Measurements from ENCODE around the gene MYO15A. TPM values are rescaled to one million over a fixed set of nuclear protein-coding genes. Genes with fewer than 3 reads are reported as not detected.

Gene MYO15A
- total RNA-seq, 1 donor from 2014 or later, result 6.1 TPM

GRCh38 chr17:18093616-18094408, 14.7 kb upstream of the MYO15A start:
- H3K4me3 ChIP-seq, result no peak overlapping the region
- peaks cover 4% of the 10 kb centered on the region for H3K4me1 ChIP-seq
- intact Hi-C loops (cut with DNase I), result no loop called here
- peaks cover 4 to 40% of the 10 kb centered on the region in 2 donors for H3K36me3 ChIP-seq
- TF ChIP-seq POLR2AphosphoS5 (IDR thresholded peaks at IDR 0.05; ENCODE audit: insufficient read depth in 1 of 2, low read depth in 1 of 2) (no peak), POLR2A (IDR thresholded peaks at IDR 0.05) (no peak), CTCF (IDR thresholded peaks at IDR 0.05) (no peak)
- DNase-seq (ENCODE audit: extremely low spot score in 2 of 2), result no peak
- no peak overlapping the region for H3K27ac ChIP-seq
- no peaks in the 10 kb centered on the region for H3K9me3 ChIP-seq
- H3K27me3 ChIP-seq, result no peaks in the 10 kb centered on the region

- H3K9me3 ChIP-seq, result no peaks in the 10 kb centered on the region
- H3K4me1 ChIP-seq, result no peaks in the 10 kb centered on the region
- peaks cover 4 to 46% of the 10 kb centered on the region in 2 donors for H3K36me3 ChIP-seq
- no peak overlapping the region for H3K27ac ChIP-seq
- DNase-seq (ENCODE audit: extremely low spot score in 2 of 2), result no peak
- H3K4me3 ChIP-seq, result no peak overlapping the region
- intact Hi-C loops (cut with DNase I), result no loop called here
- no peak for TF ChIP-seq POLR2AphosphoS5 (IDR thresholded peaks at IDR 0.05; ENCODE audit: insufficient read depth in 1 of 2, low read depth in 1 of 2)
- TF ChIP-seq POLR2A (IDR thresholded peaks at IDR 0.05), result no peak
- no peak for TF ChIP-seq CTCF (IDR thresholded peaks at IDR 0.05)
- H3K27me3 ChIP-seq, result no peaks in the 10 kb centered on the region
Observed at GRCh38 chr17:18094409-18094807, 14.1 kb upstream of the MYO15A start.

- intact Hi-C loops (cut with DNase I), result no loop called here
- Histone ChIP-seq H3K27me3 (no peaks in the 10 kb centered on the region), H3K36me3 (peaks cover under 1 to 75% of the 10 kb centered on the region in 2 donors), H3K9me3 (no peaks in the 10 kb centered on the region), H3K4me3 (no peak overlapping the region), H3K27ac (no peak overlapping the region), H3K4me1 (no peaks in the 10 kb centered on the region)
- TF ChIP-seq POLR2A (IDR thresholded peaks at IDR 0.05), result no peak
- no peak for TF ChIP-seq CTCF (IDR thresholded peaks at IDR 0.05)
- no peak for TF ChIP-seq POLR2AphosphoS5 (IDR thresholded peaks at IDR 0.05; ENCODE audit: insufficient read depth in 1 of 2, low read depth in 1 of 2)
- no peak for DNase-seq (ENCODE audit: extremely low spot score in 2 of 2)
Observed at GRCh38 chr17:18099516-18099915, 9.0 kb upstream of the MYO15A start.

GRCh38 chr17:18100616-18101015, 7.9 kb upstream of the MYO15A start:
- intact Hi-C loops (cut with DNase I), result no loop called here
- H3K36me3 ChIP-seq, result peaks cover 0 to 66% of the 10 kb centered on the region in 2 donors

More at GRCh38 chr17:18100616-18101015, 7.9 kb upstream of the MYO15A start:
- no peak overlapping the region for H3K27ac ChIP-seq
- H3K27me3 ChIP-seq, result no peaks in the 10 kb centered on the region
- DNase-seq (ENCODE audit: extremely low spot score in 2 of 2), result no peak
- no peaks in the 10 kb centered on the region for H3K4me1 ChIP-seq
- no peak overlapping the region for H3K4me3 ChIP-seq
- TF ChIP-seq POLR2A (IDR thresholded peaks at IDR 0.05) (no peak), POLR2AphosphoS5 (IDR thresholded peaks at IDR 0.05; ENCODE audit: insufficient read depth in 1 of 2, low read depth in 1 of 2) (no peak), CTCF (IDR thresholded peaks at IDR 0.05) (no peak)
- no peaks in the 10 kb centered on the region for H3K9me3 ChIP-seq
